AG08396 (cell line): ENCODE measurements around the gene TBC1D22A.

Experiments used
- DNase-seq: peaks from one replicate; pipeline ENCODE4 v3.0.0; 2012; ENCODE audit warnings: low spot score, mixed read lengths

TBC1D22A gene

GRCh38 chr22:46835693-46836092 lies 73.2 kb downstream of the TBC1D22A start:
- DNase-seq, result no peak

- no peak for DNase-seq
These were observed 79.1 kb downstream of the TBC1D22A start for GRCh38 chr22:46841522-46841921.

- DNase-seq, result no peak
These were observed 80.2 kb downstream of the TBC1D22A start for GRCh38 chr22:46842606-46843005.

GRCh38 chr22:46843821-46844255 lies 81.4 kb downstream of the TBC1D22A start:
- peak; percentile 41 for DNase-seq

GRCh38 chr22:46844606-46845210 lies 82.3 kb downstream of the TBC1D22A start:
- DNase-seq, result no peak

GRCh38 chr22:46845296-46846149 lies 83.1 kb downstream of the TBC1D22A start:
- peak; percentile 39 for DNase-seq

- no peak for DNase-seq
These were observed 83.8 kb downstream of the TBC1D22A start for GRCh38 chr22:46846150-46846831.

GRCh38 chr22:46846832-46847355 lies 84.4 kb downstream of the TBC1D22A start:
- DNase-seq, result no peak

- peak; percentile 39 for DNase-seq
These were observed 85.7 kb downstream of the TBC1D22A start for GRCh38 chr22:46848197-46848596.

- no peak for DNase-seq
These were observed 86.7 kb downstream of the TBC1D22A start for GRCh38 chr22:46849101-46849500.

- DNase-seq, result no peak
These were observed 87.5 kb downstream of the TBC1D22A start for GRCh38 chr22:46849951-46850350.

- DNase-seq, result no peak
These were observed 88.9 kb downstream of the TBC1D22A start for GRCh38 chr22:46851311-46851710.

GRCh38 chr22:46851941-46852340 lies 89.5 kb downstream of the TBC1D22A start:
- DNase-seq, result no peak

GRCh38 chr22:46852771-46853170 lies 90.3 kb downstream of the TBC1D22A start:
- no peak for DNase-seq

GRCh38 chr22:46853191-46853590 lies 90.7 kb downstream of the TBC1D22A start:
- DNase-seq, result no peak

GRCh38 chr22:46854125-46854870 lies 91.8 kb downstream of the TBC1D22A start:
- no peak for DNase-seq

GRCh38 chr22:46855681-46856080 lies 93.2 kb downstream of the TBC1D22A start:
- DNase-seq, result no peak

- no peak for DNase-seq
These were observed 94.2 kb downstream of the TBC1D22A start for GRCh38 chr22:46856661-46857060.

- no peak for DNase-seq
These were observed 94.9 kb downstream of the TBC1D22A start for GRCh38 chr22:46857142-46857884.

GRCh38 chr22:46857885-46858143 lies 95.4 kb downstream of the TBC1D22A start:
- DNase-seq, result no peak

GRCh38 chr22:46858181-46858771 lies 95.8 kb downstream of the TBC1D22A start:
- no peak for DNase-seq
